Fibroblast of skin of right quadriceps (primary cell): Measurements from ENCODE around the gene CDC42EP5.

Source experiments
- DNase-seq: peaks from one replicate; pipeline ENCODE4 v3.0.0-alpha.2; 2013

CDC42EP5 gene

GRCh38 chr19:54424201-54424600, 48.9 kb downstream of the CDC42EP5 start:
- no peak for DNase-seq

- no peak for DNase-seq
Observed at GRCh38 chr19:54422136-54422535, 51.0 kb downstream of the CDC42EP5 start.

GRCh38 chr19:54421521-54421920, 51.6 kb downstream of the CDC42EP5 start:
- DNase-seq = no peak

- DNase-seq = no peak
Observed at GRCh38 chr19:54421169-54421516, 52.0 kb downstream of the CDC42EP5 start.

- no peak for DNase-seq
Observed at GRCh38 chr19:54420383-54421168, 52.5 kb downstream of the CDC42EP5 start.

DNA sequence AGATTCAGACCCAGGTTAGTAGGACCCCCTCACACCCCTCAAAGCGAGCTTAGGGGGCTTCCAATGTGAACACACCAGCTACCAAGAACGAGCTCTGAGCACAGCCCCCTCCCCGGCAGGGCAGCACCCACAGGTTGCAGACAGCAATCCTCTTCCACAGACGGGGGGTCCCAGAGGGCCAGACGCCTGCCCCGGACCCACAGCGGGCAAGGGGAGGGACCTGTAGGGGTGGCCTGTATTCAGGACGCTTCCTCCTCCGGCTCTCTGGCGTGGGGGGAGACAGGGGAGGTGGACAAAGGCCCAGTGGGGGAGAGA, 53.1 kb downstream of the CDC42EP5 start:
- no peak for DNase-seq

DNA sequence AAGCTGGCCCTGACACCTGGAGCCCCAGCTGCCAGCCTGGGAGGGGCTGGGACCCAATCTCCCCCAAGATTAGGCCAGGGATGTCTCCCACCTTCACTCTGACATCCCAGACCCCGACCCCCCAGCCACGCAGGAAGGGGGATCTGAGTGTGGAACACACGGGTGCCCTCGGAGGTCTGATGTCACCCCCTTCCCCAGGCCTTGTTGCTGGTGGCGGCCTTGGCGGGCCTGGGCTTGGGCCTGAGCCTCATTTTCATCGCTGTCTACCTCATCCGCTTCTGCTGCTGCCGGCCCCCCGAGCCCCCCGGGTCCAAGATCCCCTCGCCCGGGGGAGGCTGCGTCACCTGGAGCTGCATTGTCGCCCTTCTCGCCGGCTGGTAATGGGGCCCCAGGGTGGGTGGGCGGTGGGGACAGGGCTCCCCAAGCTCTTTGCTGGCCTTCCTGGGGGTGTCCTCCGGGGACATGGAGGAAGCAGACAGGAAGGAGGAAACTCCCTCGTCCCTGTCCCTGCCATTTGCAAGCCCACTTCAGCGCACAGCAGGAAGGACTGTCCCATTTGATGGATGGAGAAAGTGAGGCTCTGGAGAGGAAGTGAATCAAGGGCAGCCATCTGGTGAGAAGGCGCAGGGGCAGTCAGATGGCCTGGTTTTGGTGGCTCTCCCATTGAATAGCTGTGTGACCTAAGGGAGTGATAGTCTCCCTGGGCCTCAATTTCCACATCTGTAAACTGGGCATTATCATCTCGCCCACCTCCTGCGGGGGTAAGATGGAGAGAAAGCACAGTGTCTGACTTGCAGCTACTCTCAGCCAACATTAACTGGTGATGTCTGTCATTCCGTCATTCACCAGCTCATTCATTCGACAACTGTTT, 53.9 kb downstream of the CDC42EP5 start:
- DNase-seq = no peak

DNA sequence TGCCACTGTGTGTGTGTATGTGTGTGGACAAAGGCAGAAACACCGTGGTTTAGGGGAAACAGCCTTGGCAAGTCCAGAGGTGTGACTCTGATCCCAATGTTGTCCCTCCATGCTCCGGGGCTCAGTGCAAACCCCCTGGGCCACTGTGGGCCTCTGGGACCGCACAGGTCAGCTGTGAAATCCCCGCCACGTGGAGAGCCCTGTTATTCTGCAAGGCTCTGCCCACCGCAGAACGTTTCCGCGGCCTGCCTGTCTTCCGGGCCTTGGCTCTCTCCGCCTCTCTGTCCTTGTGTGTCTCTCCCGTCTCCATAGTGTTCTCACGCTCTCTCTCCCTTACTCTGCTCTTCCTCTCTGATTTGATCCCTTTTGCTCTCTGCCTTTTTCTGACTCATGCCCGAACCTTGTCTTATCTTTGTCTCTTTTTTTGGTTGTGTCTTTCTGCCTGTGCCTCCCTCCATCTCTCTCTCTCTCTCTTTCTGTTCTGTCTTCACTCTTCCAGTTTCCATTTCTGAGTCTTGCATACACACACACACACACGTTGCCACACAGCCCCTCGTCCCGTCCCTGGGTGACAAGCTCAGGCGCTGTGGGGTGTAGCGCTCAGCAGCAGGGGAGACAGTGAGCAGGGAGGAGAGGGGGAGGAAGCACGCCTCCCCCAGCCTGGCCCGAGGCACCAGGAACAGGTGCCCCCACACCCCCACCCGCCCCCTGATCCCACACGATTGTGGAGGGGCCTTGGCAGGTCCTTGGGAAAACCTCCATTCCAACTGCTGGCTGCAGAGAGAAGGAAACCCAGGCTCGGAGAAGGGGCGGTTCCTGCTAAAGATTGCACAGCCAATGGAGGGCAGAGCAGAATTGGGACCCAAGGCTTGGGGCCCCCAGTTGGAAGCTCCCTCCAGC, 54.8 kb downstream of the CDC42EP5 start:
- no peak for DNase-seq

DNA sequence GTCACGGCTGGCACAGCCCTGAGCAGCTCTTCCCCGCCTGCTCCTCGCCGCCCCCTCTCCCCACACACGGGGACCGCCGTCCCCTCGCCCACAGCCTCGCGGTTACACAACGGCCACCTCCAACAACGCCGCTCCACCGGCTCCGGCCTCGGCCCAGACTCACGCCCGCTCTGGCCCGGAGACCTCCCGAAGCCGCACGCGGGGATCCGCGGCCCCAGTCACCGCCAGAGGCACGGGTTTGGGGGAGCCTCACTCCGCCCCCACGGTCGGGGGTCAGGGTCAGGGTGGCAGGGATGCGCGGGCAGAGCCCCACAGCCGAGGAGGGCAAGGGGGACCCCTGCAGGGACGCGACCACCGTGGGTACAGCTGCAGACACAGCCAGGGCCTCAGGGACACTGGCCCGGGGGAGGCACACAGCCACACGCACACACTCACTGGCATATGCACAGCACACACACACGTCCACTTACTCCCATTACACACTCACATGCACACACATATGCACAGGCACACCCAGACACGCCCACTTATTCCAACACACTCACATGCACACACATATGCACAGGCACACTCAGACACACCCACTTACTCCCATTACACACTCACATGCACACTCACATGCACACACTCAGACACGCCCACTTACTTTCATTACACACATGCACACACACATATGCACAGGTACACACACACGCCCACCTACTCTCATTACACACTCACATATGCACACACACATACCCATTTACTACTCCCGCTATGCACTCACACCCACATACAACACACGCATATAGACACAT, 56.2 kb downstream of the CDC42EP5 start:
- DNase-seq = no peak

DNA sequence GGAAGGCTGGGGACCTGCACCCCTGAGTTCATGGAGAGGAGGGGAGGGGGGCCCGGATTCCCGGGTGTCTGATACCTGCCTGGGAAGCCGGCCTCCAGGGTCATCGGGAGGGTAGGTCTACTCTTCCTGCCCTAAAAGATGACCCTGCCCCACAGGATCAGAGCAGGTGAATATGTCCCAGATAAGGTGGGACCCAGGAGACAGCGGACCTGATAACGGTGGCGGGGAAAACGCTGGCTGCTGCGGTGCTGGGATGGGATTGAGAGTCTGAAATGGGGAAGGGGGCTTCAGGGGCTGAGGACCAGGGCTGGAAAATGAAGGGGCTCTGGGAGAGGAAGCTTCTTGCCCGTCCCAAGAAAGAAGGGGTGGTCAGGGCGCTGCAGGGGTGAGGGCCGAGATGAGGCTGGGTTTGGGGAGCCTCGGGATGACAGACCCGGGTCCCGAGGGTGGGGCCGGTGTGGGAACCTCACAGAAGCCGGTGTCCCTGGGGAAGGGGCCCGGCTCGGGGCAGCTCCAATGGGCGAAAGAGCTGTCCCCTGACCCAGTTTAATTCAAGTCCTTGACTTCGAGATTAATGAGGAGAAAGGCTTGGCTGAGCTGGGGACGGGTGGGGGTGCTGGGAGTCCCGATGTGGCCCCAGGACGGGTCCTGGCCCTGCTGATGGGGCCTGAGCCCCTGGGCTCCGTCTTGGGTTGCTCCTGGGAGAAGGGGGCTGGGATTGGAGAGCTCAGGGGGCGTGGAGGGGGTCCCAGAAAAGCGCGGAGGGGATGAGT, 57.0 kb downstream of the CDC42EP5 start:
- no peak for DNase-seq

DNA sequence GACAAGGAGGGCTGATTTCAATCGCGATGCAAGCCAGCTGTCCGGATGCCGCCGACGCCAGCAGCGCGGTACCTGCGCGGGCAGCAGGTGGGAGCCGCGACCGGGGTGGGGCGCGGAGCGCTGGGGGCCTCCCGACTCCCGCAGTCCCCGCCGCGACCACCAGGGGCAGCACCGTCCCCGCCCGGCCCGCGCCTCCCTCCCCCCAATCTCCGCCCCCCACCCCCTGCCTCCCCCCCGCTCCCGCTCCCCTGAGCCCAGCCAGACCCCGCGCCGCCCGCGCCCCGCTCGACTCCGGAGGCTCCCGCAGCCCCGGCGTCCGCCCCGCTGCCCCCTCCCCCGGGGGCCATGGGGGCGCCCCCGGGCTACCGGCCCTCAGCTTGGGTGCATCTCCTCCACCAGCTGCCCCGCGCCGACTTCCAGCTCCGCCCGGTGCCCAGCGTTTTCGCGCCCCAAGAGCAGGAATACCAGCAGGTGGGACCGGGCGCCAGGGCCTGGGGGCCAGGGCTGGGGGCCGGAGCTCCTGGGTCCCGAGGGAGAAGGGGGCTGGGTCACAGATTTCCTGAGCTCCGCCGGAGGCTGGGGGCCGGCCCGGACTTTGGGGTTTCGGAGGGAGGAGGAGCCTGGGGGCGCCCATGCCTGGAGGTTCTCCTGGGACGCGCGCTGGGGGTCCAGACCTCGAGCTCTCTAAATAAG, 57.7 kb downstream of the CDC42EP5 start, which contains the start of gene TTYH1:
Gene TTYH1, plus strand, starts transcription at position 257 of the 693 bp plus-strand sequence. Its CDS starts 89 bp downstream, at position 346.
- no peak for DNase-seq
